ENCODE data around the gene CLDN11.

Gene CLDN11

DNA sequence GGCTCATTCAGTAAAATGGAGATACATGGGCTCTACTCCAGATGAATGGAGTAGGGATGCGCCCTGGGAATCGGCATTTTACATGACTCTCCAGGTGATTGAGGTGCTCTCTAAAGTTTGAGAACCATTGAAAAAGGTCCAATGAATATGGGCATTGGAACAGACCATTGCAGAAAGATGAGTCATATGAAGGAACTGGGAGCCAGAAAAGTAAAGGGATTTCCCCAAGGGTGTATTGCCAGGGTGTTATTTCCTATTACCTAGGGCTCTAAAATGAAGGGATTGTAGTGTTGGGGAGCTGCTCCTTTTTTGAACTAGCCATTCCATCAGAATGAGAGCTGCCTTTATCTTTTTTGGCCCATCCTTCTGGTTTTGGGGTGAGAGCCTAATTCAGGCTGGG, 21.7 kb downstream of the CLDN11 start:
- Mint-ChIP-seq H3K4me1 (ENCODE audit: low read depth) (peaks cover 23% of the 10 kb centered on the region), H3K4me3 (no peak overlapping the region), H3K27ac (no peak overlapping the region), H3K27me3 (peaks cover 29% of the 10 kb centered on the region), H3K36me3 (ENCODE audit: low read depth) (no peaks in the 10 kb centered on the region), H3K9me3 (no peaks in the 10 kb centered on the region)

DNA sequence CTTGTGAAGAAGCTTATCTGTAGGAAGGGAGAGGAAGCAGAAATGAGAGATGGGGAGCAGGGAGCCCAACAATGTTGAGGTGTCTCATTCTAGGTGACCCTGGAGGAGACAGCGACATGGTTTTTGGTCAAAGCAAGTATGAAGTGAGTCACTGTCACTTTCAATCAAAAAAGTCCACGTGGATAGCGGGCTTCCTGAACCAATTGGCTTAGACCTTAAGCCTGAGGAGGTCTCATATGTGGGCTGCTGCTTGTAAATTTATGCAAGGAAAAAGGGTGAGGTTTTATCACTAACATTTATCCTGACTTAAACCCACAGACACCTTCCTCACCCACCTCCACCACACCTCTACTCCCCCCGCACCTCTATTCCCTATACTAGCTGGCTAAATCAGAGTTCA, 22.7 kb downstream of the CLDN11 start:
- H3K27ac Mint-ChIP-seq: no peak overlapping the region

DNA sequence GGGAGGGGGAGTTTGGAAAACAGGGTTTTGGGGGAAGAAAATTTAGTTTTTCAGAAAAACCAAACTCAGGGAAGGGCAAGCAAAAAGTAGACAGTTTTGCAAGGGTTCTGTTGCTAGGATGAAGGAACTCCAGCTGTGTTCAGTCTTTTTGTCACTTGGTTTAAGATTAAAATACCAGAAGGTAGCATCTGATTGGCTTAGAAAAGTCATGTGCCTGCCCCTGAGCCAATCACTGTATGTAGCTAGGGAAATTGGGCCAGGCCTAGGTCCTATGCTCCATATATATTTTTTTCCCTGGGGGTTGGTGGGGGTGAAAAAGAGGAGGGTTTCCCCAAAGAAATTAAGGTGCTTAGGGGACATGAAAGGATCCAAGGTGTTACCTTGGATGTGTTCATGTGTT, 24.3 kb downstream of the CLDN11 start:
- H3K4me3 Mint-ChIP-seq: no peak overlapping the region
- H3K4me1 Mint-ChIP-seq (ENCODE audit: low read depth): peaks cover 14% of the 10 kb centered on the region
- no peak overlapping the region for H3K27ac Mint-ChIP-seq
- H3K27me3 Mint-ChIP-seq: peaks cover 28% of the 10 kb centered on the region
- H3K36me3 Mint-ChIP-seq (ENCODE audit: low read depth): no peaks in the 10 kb centered on the region
- no peaks in the 10 kb centered on the region for H3K9me3 Mint-ChIP-seq

More for the DNA sequence above, 22.7 kb downstream of the CLDN11 start:
- H3K4me1 Mint-ChIP-seq (ENCODE audit: low read depth): peaks cover 23% of the 10 kb centered on the region
- no peaks in the 10 kb centered on the region for H3K9me3 Mint-ChIP-seq
- no peak overlapping the region for H3K4me3 Mint-ChIP-seq
- H3K27me3 Mint-ChIP-seq: peaks cover 28% of the 10 kb centered on the region
- no peaks in the 10 kb centered on the region for H3K36me3 Mint-ChIP-seq (ENCODE audit: low read depth)

DNA sequence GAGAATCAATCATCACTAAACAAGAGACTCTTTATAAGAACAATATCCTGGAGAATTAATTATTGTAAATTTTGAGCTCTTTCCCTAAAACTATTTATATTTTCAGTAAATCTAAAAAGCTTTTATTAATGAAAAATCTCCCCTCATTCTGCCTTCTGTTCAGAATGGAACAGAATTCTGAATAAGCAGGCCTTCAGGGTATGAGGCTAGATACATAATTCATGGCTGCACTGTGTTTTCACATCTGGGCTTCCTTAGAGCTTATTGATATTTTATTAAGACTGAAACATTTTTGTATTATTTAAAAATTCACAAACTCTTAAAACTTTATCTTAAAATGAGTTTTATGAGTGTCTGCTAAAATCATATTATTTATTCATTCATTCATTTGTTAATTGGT, 24.8 kb downstream of the CLDN11 start:
- Mint-ChIP-seq H3K36me3 (ENCODE audit: low read depth) (no peaks in the 10 kb centered on the region), H3K4me3 (no peak overlapping the region), H3K27me3 (peaks cover 26% of the 10 kb centered on the region), H3K27ac (no peak overlapping the region), H3K9me3 (no peaks in the 10 kb centered on the region), H3K4me1 (ENCODE audit: low read depth) (peaks cover 14% of the 10 kb centered on the region)

DNA sequence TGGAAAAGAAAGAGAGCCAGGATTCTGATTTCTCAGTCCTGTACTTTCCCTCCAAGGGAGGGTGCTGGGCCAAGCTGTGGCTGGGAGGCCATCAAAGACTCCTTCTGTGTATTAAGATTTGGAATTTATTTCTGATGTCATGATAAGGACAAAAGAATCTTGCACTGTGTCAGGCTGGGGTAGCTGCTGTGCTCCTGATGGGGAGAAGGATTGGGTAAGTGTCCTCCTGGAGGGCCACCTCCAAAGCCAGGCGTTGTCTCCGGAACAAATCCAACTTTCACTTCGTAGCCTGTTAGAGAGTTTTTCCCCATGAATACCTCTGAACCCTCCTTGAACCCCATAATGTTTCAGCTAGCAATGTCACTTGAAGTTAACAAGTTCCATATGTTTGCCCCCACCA, 29.9 kb downstream of the CLDN11 start:
- H3K36me3 Mint-ChIP-seq (ENCODE audit: low read depth): no peaks in the 10 kb centered on the region

DNA sequence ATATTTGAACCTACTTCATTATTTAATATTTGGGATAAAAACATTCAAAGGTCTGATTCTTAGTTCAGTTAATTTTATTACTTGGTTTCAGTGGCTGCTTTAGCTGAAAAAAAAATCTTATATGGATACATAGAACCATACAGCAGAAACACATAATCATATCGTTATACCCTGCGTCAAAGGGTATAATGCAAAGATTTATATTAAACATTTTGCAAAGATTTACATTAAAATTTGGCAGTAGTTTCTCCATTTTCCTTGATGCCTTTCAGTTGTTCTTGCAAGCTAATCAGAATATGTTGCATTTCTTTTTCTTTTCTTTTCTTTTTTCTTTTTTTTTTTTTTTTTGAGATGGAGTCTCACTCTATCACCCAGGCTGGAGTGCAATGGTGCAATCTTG, 31.4 kb downstream of the CLDN11 start:
- no peak overlapping the region for H3K27ac Mint-ChIP-seq
- H3K36me3 Mint-ChIP-seq (ENCODE audit: low read depth): no peaks in the 10 kb centered on the region
- no peaks in the 10 kb centered on the region for H3K4me1 Mint-ChIP-seq (ENCODE audit: low read depth)
- H3K27me3 Mint-ChIP-seq: peaks cover 10% of the 10 kb centered on the region
- no peak overlapping the region for H3K4me3 Mint-ChIP-seq
- no peaks in the 10 kb centered on the region for H3K9me3 Mint-ChIP-seq

More for the DNA sequence above, 29.9 kb downstream of the CLDN11 start:
- H3K27me3 Mint-ChIP-seq: peaks cover 3% of the 10 kb centered on the region
- H3K4me1 Mint-ChIP-seq (ENCODE audit: low read depth): no peaks in the 10 kb centered on the region
- no peak overlapping the region for H3K4me3 Mint-ChIP-seq
- no peaks in the 10 kb centered on the region for H3K9me3 Mint-ChIP-seq
- no peak overlapping the region for H3K27ac Mint-ChIP-seq

DNA sequence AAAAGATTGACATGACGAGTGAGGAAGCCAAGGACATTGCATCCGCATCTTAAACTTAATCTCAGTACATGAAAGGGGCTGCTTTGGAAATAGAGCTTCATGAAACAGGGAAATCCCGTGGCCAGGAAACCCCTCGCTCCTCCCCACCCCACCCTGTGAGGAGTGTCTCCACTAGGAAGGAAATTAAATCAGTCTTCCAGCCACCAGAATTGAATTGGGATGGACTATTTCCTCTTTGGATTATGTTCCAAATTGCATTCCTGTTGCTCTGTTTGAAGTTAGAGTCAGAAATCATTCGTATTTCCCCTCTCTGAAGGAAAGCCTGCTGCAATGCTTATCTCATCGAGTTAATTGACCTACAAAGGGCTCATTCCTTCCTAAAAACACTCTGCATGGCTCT, 35.8 kb downstream of the CLDN11 start:
- no peak overlapping the region for H3K4me3 Mint-ChIP-seq
- H3K27ac Mint-ChIP-seq: no peak overlapping the region
- no peaks in the 10 kb centered on the region for H3K9me3 Mint-ChIP-seq
- peaks cover 15% of the 10 kb centered on the region for H3K27me3 Mint-ChIP-seq
- H3K36me3 Mint-ChIP-seq (ENCODE audit: low read depth): no peaks in the 10 kb centered on the region
- H3K4me1 Mint-ChIP-seq (ENCODE audit: low read depth): no peaks in the 10 kb centered on the region

DNA sequence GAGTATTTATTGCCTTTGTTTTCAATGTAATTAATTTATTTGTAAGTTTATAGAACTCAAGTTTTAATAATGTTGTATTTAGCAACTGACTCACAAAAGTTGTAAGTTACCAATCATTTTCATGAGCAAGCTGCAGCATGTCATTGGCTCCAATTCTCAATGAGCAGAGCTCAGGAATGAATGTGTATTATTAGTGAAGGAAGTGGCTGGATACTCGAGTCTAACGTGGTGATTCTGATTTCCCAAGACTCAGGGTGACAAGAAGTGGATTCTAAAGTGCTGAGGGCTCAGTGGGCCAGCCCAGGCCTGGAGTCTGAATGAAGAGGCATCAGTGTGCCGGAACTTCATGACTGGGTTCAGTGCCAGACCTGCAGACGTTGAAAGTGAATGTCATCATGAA, 39.6 kb downstream of the CLDN11 start:
- peaks cover 28% of the 10 kb centered on the region for H3K27me3 Mint-ChIP-seq
- H3K4me1 Mint-ChIP-seq (ENCODE audit: low read depth): no peaks in the 10 kb centered on the region
- H3K4me3 Mint-ChIP-seq: no peak overlapping the region
- no peaks in the 10 kb centered on the region for H3K9me3 Mint-ChIP-seq
- no peaks in the 10 kb centered on the region for H3K36me3 Mint-ChIP-seq (ENCODE audit: low read depth)
- no peak overlapping the region for H3K27ac Mint-ChIP-seq

DNA sequence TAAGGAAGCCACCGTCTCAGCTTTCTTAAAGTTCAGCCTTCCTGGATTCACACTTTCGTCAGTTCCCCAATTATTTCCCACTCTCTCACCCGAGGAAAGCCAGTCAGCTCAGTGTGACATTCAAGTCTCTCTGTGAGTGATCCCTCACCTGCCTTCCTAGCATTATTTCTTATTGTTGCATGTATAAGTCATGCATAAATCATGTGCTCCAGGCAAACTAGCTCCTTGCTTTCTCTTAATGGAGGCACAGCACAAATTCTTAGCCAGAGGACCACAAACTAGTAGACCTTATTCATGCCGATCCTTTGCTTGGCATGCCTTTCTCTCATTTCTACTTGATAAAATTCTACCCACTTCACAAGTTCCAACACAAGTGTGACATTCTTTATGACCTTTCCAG, 44.3 kb downstream of the CLDN11 start:
- Mint-ChIP-seq H3K27me3 (peaks cover 25% of the 10 kb centered on the region), H3K36me3 (ENCODE audit: low read depth) (no peaks in the 10 kb centered on the region), H3K9me3 (no peaks in the 10 kb centered on the region), H3K27ac (no peak overlapping the region), H3K4me3 (no peak overlapping the region), H3K4me1 (ENCODE audit: low read depth) (no peaks in the 10 kb centered on the region)

DNA sequence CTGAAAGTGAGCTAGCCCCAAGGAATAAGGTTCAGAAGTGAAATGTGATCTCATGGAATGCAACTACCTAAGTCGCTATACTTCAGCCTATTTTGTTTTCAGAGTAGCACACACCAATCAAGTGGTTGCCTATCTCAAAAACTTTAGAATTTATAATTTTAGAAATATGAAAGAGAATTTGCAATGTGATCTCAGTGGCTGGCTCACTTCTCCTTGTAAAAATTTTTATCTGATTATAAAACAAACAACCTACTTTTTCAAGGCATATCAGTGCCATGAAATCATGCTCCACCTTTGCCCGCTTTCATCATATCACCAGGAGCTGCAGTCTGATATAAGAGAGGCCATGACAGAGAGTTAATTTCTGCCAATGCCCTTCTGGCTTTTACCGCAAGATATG, 47.3 kb downstream of the CLDN11 start:
- H3K4me1 Mint-ChIP-seq (ENCODE audit: low read depth): peaks cover 11% of the 10 kb centered on the region
- no peak overlapping the region for H3K27ac Mint-ChIP-seq
- H3K36me3 Mint-ChIP-seq (ENCODE audit: low read depth): no peaks in the 10 kb centered on the region
- no peak overlapping the region for H3K4me3 Mint-ChIP-seq
- no peaks in the 10 kb centered on the region for H3K9me3 Mint-ChIP-seq
- H3K27me3 Mint-ChIP-seq: peaks cover 41% of the 10 kb centered on the region

DNA sequence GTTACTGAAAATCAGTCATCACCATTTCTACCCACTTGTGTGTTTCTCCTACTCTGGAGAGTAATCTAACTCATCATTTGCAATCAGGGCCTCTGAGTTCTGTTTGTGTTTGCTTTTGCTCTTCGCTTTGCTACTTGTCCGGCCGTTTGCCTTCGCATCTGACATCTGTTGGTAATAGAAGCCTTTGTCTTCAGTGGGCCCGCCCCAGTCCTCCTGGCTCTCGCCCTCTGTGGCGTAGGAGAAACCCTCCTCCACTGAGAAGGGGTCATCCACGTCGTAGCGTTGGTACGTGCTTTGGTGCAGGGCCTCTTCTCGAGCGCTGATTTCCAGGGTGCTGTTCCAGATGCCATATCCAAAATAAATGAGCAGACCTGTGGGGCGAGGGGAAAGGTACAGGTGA, 48.3 kb downstream of the CLDN11 start:
- Mint-ChIP-seq H3K27ac (no peak overlapping the region), H3K9me3 (no peaks in the 10 kb centered on the region), H3K4me1 (ENCODE audit: low read depth) (peaks cover 11% of the 10 kb centered on the region), H3K4me3 (no peak overlapping the region), H3K27me3 (peaks cover 41% of the 10 kb centered on the region), H3K36me3 (ENCODE audit: low read depth) (no peaks in the 10 kb centered on the region)

DNA sequence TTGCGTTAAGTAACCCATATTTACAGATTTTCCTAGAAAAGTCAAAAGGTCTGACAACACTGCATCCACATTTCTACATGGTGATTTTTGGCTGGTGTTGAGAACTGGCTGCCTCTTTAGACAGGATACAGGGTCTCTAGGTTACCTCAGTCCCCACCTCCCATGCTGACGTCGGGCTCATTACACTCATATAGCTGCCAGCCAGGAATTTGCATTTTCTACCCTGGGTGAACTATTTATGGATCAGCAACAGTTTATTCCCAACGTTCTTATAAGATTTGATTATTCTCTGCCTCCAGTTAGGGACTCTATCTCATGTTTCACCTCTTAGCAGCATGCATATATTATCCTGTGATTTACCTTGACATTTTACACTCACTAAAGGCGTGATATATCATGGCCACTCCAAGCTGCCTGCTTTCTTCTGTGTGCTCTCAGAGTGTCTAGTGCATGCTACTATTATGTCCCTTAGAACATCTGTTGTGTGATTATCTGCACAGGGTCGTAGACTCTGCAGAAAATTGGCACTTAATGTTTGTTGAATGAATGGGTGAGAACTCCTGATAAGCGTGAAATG, 49.0 kb downstream of the CLDN11 start:
- Mint-ChIP-seq H3K4me3 (no peak overlapping the region), H3K4me1 (ENCODE audit: low read depth) (peaks cover 11% of the 10 kb centered on the region), H3K27me3 (peaks cover 36% of the 10 kb centered on the region), H3K9me3 (no peaks in the 10 kb centered on the region), H3K36me3 (ENCODE audit: low read depth) (no peaks in the 10 kb centered on the region), H3K27ac (no peak overlapping the region)

DNA sequence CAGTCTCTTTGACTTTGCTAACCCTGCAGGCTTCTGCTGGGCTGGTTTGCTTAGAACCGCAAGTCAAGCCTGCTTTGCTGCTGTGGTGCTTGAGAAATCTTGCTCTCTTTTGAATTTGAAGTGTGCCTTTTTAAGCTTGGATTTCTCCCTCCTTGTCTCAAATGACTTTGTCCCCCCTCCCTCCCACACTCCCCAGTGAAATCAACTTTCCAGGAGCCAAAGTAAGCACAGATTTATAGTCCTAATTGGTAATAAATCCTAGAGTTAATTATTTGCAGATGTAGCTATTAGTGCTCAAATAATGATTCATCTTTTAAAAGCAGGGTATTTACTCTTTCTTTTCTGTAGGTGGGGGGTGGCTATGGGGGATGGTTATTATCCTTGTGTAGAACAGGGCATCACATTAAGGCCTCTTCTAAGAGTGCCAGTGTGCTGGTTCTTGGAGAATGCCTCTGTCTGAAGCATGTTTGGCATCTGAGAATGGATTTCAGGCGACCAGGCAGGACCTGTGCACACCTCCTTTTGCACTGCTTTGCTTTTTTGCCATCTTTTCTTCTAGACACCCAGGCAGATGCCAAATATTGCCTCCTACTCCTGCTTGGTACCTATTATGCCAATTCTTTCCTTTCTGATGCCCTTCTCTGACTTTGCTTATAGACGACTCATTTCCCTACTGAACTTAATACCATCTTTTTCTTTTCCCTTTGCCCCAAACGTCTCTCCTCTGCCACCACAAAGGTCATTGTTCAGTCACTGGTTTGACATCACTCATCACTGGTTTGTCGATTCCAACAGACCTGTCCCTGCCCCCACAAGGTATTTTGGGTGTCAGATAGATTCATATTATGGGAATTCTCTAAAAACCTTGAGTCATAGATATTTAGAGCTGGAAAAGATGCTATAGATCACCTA, 50.7 kb downstream of the CLDN11 start:
- peaks cover 38% of the 10 kb centered on the region for H3K27me3 Mint-ChIP-seq

DNA sequence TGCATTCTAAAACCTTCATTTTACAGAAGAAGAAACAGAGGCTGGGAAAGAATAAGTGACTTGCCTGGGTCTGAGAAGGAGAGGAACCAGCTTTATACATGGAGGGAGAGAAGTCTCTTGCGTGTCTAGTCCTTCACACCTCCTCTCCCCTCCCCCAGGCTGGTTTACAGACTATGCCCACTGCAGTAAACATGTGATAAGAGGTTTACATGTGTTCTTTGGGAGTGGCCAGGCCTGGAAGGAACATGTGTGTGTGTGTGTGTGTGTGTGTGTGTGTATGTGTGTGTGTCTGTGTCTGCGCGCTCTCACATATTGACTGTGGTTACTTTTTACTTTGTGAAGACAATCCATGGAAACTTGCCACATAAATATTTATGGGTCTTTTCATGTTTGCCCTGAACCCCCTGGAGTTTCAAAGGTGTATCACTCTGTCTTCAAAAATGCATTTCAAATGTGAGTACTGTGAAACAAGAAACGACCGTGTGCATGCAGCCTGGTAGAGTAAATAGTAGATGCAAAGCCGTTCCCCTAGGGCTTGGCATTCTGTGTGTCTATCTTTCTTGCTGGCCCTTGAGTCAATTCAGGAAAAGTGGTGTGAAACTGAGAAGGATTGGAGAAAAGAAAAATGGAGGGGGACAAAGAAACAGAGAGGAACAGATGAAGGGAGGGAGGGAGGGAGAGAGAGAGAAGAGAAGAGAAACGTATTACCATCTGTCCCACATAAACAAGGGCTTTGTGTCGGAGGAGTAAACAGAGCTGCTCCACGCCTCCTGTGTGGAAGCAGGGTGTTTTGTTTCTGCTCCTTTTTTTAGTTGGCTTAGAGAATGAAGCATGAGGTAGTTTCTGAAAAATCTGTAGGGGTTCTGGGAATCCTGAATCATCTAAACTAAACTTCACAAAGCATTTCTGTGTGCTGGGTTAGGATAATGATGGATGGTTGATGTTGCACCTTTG, 51.7 kb downstream of the CLDN11 start:
- peaks cover 44% of the 10 kb centered on the region for H3K27me3 Mint-ChIP-seq

More for the DNA sequence above, 50.7 kb downstream of the CLDN11 start:
- H3K36me3 Mint-ChIP-seq (ENCODE audit: low read depth): no peaks in the 10 kb centered on the region
- no peaks in the 10 kb centered on the region for H3K9me3 Mint-ChIP-seq
- no peak overlapping the region for H3K4me3 Mint-ChIP-seq
- H3K4me1 Mint-ChIP-seq (ENCODE audit: low read depth): peaks cover 11% of the 10 kb centered on the region
- no peak overlapping the region for H3K27ac Mint-ChIP-seq

DNA sequence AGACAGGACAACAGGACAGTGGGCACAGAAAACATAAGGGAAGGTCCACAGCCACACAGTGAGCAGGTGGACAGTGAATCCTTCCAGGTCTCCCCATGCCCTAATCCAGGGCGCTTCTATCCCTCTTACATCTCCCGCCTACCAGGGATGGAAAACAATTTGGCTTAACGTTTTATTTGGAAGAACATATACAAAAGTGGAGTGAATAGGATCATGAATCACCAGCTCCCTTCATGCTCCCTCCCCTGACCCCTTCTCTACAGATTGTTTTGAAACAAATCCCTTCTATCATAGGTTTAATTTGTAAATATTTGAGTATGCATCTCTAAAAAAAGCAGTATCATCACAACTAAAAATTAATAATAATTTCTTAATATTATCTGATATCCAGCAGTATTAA, 52.5 kb downstream of the CLDN11 start:
- Mint-ChIP-seq H3K4me3 (no peak overlapping the region), H3K27ac (no peak overlapping the region), H3K27me3 (peaks cover 49% of the 10 kb centered on the region), H3K4me1 (ENCODE audit: low read depth) (peaks cover 11% of the 10 kb centered on the region), H3K36me3 (ENCODE audit: low read depth) (no peaks in the 10 kb centered on the region), H3K9me3 (no peaks in the 10 kb centered on the region)

More for the DNA sequence above, 51.7 kb downstream of the CLDN11 start:
- no peak overlapping the region for H3K4me3 Mint-ChIP-seq
- no peaks in the 10 kb centered on the region for H3K9me3 Mint-ChIP-seq
- no peak overlapping the region for H3K27ac Mint-ChIP-seq
- peaks cover 11% of the 10 kb centered on the region for H3K4me1 Mint-ChIP-seq (ENCODE audit: low read depth)
- H3K36me3 Mint-ChIP-seq (ENCODE audit: low read depth): no peaks in the 10 kb centered on the region
